Right lobe of liver (tissue), 4 donors: ENCODE measurements around the gene TOMM6.

Experiments
- CTCF ChIP-seq, 4 donors: fragments of 200-600 bp in 3 of 4; fragments of 450-650 bp in 1 of 4; IDR thresholded peaks; one replicate each; pipeline versions ENCODE4 v1.5.1 to v1.8.0; 2016 to 2022; ENCODE audit warnings: antibody characterized with exemption in 4 of 4, mild to moderate bottlenecking in 2 of 4
- POLR2A ChIP-seq: fragments of 450-650 bp; IDR thresholded peaks from one replicate; pipeline ENCODE4 v1.6.1; 2017; ENCODE audit warnings: antibody characterized with exemption, mild to moderate bottlenecking
- donor health status: DM: no; HTN: no; CAD: no.
- donor health status: DM: no; HTN: no; CAD: no.
- donor health status: DM: no; HTN: yes; CAD: no.

GRCh38 chr6:41814629-41815028 is 27.1 kb downstream of the TOMM6 start:
- TF ChIP-seq CTCF (IDR thresholded peaks at IDR 0.05) (no peak), POLR2A (no peak)
